Activated CD8-positive, alpha-beta T cell treated with anti-CD3 and anti-CD28 coated beads for 36 hours (primary cell): ENCODE data around the gene TAF11L3. TPM values are rescaled to one million over a fixed set of nuclear protein-coding genes. Genes with fewer than 3 reads are reported as not detected.
"Not testable (repeated sequence)": the region's sequence is repeated elsewhere in the genome, so short reads cannot be mapped to it uniquely, and the experiment has no call there.

Experiments used
- ATAC-seq: fragments of 200-7000 bp; cut with Tn5 transposase; one replicate; pipeline ENCODE4 v1.10.0; 2021; ENCODE audit warnings: mild to moderate bottlenecking, moderate library complexity
- CTCF ChIA-PET: fragments of 350-600 bp; sonication (Branson Sonifier 250); formaldehyde crosslinking; loops from one replicate; lab custom pipeline; 2021; ENCODE audit warnings: antibody characterized with exemption; lab: Charles Lee
- POLR2A ChIA-PET: fragments of 350-600 bp; sonication (Branson Sonifier 250); formaldehyde crosslinking; loops from one replicate; lab custom pipeline; 2021; ENCODE audit warnings: antibody characterized with exemption; lab: Charles Lee
- DNase-seq: peaks from one replicate; pipeline ENCODE4 v3.0.0-alpha.2; 2020
- H3K27ac Mint-ChIP-seq: one replicate; pipeline ENCODE4 v1.8.0; 2021; ENCODE audit warnings: mild to moderate bottlenecking, mixed read lengths
- H3K27me3 Mint-ChIP-seq: one replicate; pipeline ENCODE4 v1.8.0; 2021; ENCODE audit warnings: mixed read lengths
- H3K36me3 Mint-ChIP-seq: one replicate; pipeline ENCODE4 v1.8.0; 2021; ENCODE audit warnings: low read depth, mixed read lengths
- H3K4me1 Mint-ChIP-seq: one replicate; pipeline ENCODE4 v1.8.0; 2021; ENCODE audit warnings: low read depth, mixed read lengths
- H3K4me3 Mint-ChIP-seq: one replicate; pipeline ENCODE4 v1.8.0; 2021; ENCODE audit warnings: mild to moderate bottlenecking, moderate library complexity, mixed read lengths
- H3K9me3 Mint-ChIP-seq: one replicate; pipeline ENCODE4 v1.8.0; 2021; ENCODE audit warnings: mixed read lengths
- CTCF ChIP-seq: fragments of 200-600 bp; IDR thresholded peaks from one replicate; pipeline ENCODE4 v1.8.0; 2022; ENCODE audit warnings: antibody characterized with exemption, mild to moderate bottlenecking
- intact Hi-C: fragments of 100-400 bp; cut with micrococcal nuclease; formaldehyde crosslinking; loops from one replicate; pipeline ENCODE4 v1.10.0; 2022
- total RNA-seq, 2 experiments: library from RNA; stranded (reverse); gene quantifications; one replicate each; pipeline ENCODE4 v1.2.3, GENCODE V29; 2021

TAF11L3 gene
- total RNA-seq, 2 experiments from 2014 or later = not detected

- no peak for DNase-seq
- H3K36me3 Mint-ChIP-seq = no peaks in the 10 kb centered on the region
- POLR2A ChIA-PET = no interaction called here
- no peaks in the 10 kb centered on the region for H3K4me1 Mint-ChIP-seq
- intact Hi-C loops = no loop called here
- peaks cover 1% of the 10 kb centered on the region for H3K9me3 Mint-ChIP-seq
- no peak overlapping the region for H3K4me3 Mint-ChIP-seq
- CTCF ChIA-PET = no interaction called here
- H3K27me3 Mint-ChIP-seq = no peaks in the 10 kb centered on the region
- TF ChIP-seq CTCF = no peak
- no peak for ATAC-seq
- no peak overlapping the region for H3K27ac Mint-ChIP-seq
These were observed 35.4 kb upstream of the TAF11L3 start for GRCh38 chr5:17482790-17483189.

- intact Hi-C loops, H3K27me3 Mint-ChIP-seq, H3K27ac Mint-ChIP-seq, DNase-seq, H3K4me3 Mint-ChIP-seq, H3K9me3 Mint-ChIP-seq, POLR2A ChIA-PET, H3K4me1 Mint-ChIP-seq, H3K36me3 Mint-ChIP-seq, ATAC-seq, CTCF ChIA-PET: not testable (repeated sequence)
These were observed 31.5 kb upstream of the TAF11L3 start for GRCh38 chr5:17486464-17487173.

- no peak for ATAC-seq
- no peak overlapping the region for H3K4me3 Mint-ChIP-seq
- no peak for TF ChIP-seq CTCF
- no peak for DNase-seq
- no peak overlapping the region for H3K27ac Mint-ChIP-seq
- H3K36me3 Mint-ChIP-seq = no peaks in the 10 kb centered on the region
- peaks cover 4% of the 10 kb centered on the region for H3K9me3 Mint-ChIP-seq
- ChIA-PET CTCF (no interaction called here), POLR2A (no interaction called here)
- H3K27me3 Mint-ChIP-seq = no peaks in the 10 kb centered on the region
- no peaks in the 10 kb centered on the region for H3K4me1 Mint-ChIP-seq
- intact Hi-C loops = no loop called here
These were observed 31.0 kb upstream of the TAF11L3 start for GRCh38 chr5:17487174-17487512.

- ATAC-seq, CTCF ChIA-PET, H3K9me3 Mint-ChIP-seq, H3K36me3 Mint-ChIP-seq, H3K27ac Mint-ChIP-seq, intact Hi-C loops, H3K4me3 Mint-ChIP-seq, H3K4me1 Mint-ChIP-seq, H3K27me3 Mint-ChIP-seq, DNase-seq, POLR2A ChIA-PET: not testable (repeated sequence)
These were observed 26.9 kb upstream of the TAF11L3 start for GRCh38 chr5:17491257-17491656.

GRCh38 chr5:17492770-17493169 is 25.4 kb upstream of the TAF11L3 start:
- POLR2A ChIA-PET = no interaction called here
- H3K36me3 Mint-ChIP-seq = no peaks in the 10 kb centered on the region
- ATAC-seq (no peak), DNase-seq (no peak)
- no peak overlapping the region for H3K27ac Mint-ChIP-seq
- no peaks in the 10 kb centered on the region for H3K27me3 Mint-ChIP-seq
- H3K4me1 Mint-ChIP-seq = no peaks in the 10 kb centered on the region
- no peak for TF ChIP-seq CTCF
- intact Hi-C loops = no loop called here
- CTCF ChIA-PET = no interaction called here
- no peak overlapping the region for H3K4me3 Mint-ChIP-seq
- H3K9me3 Mint-ChIP-seq = peaks cover 5% of the 10 kb centered on the region

- DNase-seq (no peak), ATAC-seq (no peak)
- no peak for TF ChIP-seq CTCF
- H3K27me3 Mint-ChIP-seq = no peaks in the 10 kb centered on the region
- H3K9me3 Mint-ChIP-seq = peaks cover 2% of the 10 kb centered on the region
- no peak overlapping the region for H3K4me3 Mint-ChIP-seq
- POLR2A ChIA-PET = no interaction called here
- intact Hi-C loops = no loop called here
- no peak overlapping the region for H3K27ac Mint-ChIP-seq
- H3K36me3 Mint-ChIP-seq = no peaks in the 10 kb centered on the region
- H3K4me1 Mint-ChIP-seq = no peaks in the 10 kb centered on the region
- CTCF ChIA-PET = no interaction called here
These were observed 20.7 kb upstream of the TAF11L3 start for GRCh38 chr5:17497446-17497845.

GRCh38 chr5:17497931-17498330 is 20.2 kb upstream of the TAF11L3 start, which contains the start of gene TAF11L2:
TAF11L2 (plus strand) TSS chr5:17498231.
- ATAC-seq, H3K9me3 Mint-ChIP-seq, H3K27me3 Mint-ChIP-seq, CTCF ChIA-PET, H3K36me3 Mint-ChIP-seq, intact Hi-C loops, POLR2A ChIA-PET, DNase-seq, H3K4me1 Mint-ChIP-seq, H3K27ac Mint-ChIP-seq, H3K4me3 Mint-ChIP-seq: not testable (repeated sequence)
